Hippocampal formation (tissue), 2 donors: ENCODE results near the gene LPAR2.
"Not testable (repeated sequence)": the region's sequence is repeated elsewhere in the genome, so short reads cannot be mapped to it uniquely, and the experiment has no call there.

Source experiments
- DNase-seq, 2 donors: peaks; one replicate each; lab custom pipeline; 2025; lab: John Stamatoyannopoulos, UW

LPAR2 gene

DNA sequence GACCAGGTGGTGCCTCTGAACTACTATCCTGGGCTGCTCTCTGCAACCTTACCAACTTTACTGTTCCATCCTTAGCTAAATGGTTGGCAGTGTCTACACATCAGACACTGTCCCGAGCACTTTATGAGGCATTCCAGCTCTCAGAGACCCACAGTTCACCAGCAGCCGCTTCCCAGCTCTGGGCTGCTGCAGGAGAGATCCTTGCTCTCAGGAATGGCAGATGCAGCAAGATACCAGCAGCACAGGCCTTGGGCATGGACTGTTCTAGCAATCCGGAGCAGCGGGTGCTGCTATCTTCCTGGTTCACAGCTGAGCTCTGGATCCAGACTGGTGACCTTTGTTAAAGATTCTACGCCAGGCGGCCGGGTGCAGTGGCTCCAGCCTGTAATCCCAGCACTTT, 3.3 kb upstream of the LPAR2 start:
- DNase-seq = no peak

DNA sequence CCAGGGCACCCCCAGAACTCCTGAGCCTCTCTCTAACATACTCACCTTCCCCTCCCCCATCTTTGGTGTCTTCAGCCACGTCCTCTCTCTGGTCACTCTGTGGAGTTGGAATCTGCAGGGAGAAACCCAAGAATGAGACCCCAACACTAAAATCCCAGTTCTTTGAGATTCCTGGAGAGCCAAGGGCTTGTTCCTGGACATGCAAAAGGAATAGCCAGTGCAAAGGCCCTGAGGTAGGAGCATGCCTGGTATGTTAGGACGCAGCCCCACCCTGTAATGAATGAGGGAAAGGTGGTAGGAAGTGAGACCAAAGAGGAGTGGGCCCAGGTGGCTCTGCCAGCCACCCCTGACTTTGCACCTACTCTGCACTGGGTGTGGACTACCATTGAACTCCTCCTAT, 2.4 kb upstream of the LPAR2 start:
- DNase-seq = no peak

DNA sequence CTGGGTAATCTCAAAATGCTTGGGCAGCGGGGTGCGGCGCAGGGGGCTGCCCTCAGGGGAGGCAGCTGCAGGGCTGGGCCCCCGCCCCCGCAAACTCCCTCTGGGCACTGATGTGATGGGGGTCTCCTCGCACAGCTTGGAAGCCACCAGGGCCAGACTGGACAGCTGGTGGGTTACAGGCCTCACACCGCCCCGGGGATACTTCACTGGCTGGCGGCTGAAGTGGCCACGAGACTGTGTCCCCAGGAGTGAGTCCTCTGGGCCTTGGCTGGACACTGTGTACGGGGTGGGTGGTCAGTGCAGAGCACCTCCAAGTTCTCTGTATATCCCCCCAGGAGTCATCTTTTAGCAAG, 2.0 kb upstream of the LPAR2 start:
- no peak for DNase-seq

DNA sequence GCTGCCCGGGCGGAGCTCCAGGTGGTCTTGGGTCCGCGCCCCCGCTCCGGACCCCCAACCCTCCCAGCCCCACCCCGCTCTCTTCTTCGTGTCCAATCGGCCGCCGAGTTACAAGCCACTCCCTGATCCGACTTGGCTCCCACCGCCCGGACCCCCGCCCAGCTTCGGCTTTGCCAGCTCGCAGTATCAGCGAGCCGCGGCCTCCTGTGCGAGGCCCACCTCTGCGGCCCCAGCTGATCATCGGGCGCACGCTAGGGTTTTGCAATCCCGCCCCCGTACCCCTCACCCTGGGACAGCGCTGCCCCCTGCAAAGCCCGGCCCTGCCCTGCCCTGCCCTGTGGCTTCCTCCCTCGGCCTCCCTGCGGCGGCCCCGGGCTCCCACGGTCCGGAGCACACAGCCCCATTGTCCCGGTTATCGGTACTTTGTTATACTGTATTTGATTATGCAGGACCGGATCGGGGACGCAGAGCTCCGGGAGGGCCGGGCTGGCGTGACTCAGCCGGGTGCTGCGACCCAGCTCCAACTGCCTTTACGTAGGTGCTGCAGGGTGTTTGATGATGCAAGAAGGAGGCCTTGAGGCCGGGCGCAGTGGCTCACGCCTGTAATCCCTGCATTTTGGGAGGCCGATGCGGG, 598 bp upstream of the LPAR2 start:
- DNase-seq = no peak

DNA sequence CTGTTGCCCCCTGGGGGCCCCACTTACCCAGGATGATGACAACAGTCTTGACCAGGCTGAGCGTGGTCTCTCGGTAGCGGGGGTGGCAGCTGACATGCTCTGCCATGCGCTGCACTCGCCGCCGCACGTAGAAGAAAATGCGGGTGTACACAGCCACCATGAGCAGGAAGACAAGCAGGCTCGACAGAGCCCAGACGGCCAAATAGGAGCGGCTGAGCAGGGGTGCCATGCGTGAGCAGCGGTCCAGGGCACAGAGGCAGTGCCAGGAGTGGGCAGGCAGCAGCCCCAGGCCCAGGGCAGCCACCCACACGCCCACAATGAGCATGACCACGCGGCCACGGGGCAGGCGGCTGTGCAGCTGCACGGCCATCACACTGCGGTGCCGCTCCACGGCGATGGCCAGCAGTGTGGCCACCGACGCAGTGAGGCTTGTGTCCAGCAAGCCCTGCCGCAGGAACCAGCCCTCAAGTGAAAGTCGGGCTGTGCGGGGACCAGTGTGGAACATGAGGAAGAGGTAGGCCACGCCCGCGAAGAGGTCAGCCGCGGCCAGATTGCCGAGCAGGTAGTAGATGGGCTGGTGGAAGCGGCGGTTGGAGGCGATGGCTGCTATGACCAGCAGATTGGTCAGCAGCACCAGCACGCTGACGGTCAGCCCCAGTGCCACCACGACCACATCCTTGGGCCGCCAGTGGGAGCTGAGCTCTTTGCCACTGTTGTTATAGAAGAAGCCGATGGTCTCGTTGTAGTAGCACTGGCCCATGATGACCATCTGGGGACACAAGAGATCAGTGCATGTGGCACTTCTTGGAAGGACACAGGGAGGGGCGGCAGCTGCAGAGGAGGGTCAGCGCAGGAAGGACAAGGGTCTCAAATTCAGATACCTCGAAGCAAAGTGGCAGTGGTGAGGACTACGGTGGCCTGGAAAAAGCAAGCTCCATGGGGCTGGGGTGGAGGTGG, 1.2 kb downstream of the LPAR2 start:
- no peak for DNase-seq

DNA sequence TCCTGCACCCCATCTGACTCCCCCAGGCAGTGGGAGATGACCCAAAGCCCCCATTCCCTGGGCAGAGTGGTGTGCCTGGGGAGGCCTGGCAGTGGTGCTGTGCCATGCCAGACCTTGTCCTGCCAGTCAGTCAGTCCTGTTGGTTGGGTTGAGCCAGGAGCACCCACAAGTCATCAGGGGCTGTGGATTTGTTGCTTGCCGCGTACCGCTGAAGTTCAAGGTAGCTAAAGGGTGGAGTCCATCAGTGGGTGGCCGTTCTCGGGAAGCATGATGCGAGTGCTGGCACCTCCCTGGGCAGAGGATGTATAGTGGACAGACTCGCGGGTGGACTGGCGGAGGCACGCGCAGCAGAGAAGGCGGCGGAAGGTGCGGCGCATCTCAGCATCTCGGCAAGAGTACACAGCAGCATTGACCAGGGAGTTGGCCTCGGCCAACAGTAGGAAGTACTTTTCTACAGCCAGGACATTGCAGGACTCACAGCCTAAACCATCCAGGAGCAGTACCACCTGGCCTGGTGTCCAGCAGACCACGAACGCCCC, 3.9 kb downstream of the LPAR2 start:
- no peak for DNase-seq

DNA sequence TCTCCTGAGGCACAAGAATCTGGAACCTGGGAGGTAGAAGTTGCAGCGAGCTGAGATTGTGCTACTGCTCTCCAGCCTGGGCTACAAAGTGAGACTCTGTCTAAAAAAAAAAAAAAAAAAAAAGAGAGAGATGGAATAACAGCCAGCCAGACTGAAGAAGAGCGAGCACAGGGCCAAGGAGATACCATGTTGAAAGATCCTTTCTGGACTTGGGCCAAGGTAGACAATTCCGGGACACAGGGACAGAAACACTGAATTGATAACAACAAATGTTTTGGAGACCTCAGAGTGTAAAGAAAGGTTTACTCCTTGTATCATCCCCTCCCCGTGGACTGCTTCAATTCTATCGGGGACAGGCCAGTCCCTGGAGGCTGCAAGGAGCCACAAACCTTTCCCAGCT, 4.6 kb downstream of the LPAR2 start:
- no peak for DNase-seq

DNA sequence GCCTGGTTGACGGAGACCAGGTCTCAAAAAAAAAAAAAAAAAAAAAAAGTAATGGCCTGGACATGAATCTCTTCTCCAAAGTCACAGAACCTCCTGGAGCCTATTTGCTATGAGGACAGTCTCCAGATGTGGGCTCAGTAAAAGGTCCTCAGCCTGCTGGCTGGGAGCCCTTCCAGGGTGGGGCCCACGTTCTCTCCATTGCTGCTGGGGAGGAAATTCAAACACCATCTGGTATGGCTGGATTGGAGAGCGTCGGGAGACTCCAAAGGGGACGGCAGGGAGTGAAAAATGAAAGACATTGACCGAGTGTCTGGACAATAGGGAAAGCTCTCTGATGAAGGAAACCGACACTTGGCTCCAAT, 8.2 kb downstream of the LPAR2 start:
- DNase-seq = no peak

DNA sequence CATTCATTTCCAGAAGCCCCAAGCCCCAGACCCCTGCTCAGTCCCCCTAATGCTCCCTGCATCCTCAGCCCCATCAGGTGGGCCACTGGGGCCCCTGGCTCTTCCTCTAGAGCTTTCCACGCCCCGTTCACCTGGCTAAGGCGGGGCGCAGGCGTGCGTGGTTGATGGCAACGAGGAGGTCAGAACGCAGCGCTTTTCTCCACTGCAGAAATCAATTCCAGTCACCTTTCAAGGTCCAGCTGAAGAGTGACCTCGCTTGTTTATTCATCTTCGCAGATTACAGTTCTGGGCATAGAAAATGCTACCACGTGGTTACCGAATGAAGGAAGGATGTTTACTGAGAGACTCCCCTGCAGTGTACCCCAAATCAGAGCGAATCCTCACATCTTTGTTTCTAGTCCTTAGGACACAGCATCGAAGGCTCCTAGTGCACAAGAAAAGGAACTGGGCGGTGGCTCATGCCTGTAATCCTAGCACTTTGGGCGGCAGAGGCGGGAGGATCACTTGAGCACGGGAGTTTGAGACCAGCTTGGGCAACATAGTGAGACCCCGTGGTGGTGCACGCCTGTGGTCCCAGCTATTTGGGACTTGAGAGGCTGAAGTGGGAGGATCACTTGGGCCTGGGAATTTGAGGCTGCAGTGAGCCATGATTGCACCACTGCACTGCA, 8.7 kb downstream of the LPAR2 start:
- DNase-seq = no peak

DNA sequence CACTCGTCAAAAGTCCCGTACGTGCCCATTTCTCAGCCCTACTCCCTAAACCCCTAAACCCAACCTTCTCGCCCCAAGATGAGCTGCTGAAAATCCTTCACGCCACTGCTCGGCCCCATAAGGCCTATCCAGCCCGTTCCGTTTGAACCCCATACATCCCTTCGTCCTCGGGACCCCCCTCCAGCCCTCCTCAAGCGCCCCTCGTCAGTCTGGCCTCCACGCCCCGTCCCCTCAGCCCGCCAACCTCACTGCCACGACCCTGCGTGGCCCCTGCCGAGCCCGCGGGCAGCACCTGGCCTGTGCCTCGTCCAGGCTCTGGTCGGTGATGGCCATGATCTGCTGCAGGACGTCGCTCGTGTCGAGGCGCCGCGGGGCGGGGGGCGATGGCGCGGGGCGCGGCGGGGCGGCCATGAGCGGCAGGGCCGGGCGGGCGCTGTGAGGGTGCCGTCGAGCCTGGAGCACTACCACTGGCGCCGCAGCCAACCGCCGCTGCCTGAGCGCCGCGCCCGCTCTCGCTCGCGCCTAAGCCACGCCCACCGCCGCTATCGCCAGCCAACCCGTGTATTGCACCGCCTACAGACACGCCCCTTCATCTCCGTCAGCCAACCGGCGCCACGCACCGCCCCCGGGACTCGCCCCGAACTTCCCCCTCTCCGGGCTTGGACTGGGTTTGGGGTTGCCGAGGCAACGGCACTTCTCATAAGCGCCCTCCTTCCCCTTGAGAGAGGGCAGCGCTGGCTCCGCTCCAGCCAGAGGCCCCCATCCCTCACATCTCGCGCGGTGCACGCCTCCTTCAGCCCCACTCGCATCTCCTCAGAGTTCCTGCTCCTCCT, 9.6 kb downstream of the LPAR2 start, which contains the start of gene PBX4:
Gene PBX4 (minus strand): TSS at position 469 of the 833 bp plus-strand sequence. CDS start 58 bp downstream, at position 411.
- DNase-seq = peak; percentile 82 to 86

DNA sequence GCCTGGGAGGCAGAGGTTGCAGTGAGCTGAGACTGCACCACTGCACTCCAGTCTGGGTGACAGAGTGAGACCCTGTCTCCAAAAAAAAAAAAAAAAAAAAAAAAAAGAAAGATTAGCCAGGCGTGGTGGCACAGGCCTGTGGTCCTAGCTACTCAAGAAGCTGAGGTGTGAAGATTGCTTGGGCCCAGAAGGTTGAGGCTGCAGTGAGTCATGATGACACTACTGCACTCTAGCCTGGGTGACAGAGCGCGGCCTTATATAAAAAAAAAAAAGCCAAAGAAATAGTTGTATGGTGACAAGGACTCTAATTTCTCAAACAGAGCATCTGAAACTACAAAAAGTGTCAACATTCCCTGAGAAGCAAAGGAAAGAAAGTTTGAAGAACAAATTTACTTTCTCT, 12.9 kb downstream of the LPAR2 start:
- DNase-seq = no peak

DNA sequence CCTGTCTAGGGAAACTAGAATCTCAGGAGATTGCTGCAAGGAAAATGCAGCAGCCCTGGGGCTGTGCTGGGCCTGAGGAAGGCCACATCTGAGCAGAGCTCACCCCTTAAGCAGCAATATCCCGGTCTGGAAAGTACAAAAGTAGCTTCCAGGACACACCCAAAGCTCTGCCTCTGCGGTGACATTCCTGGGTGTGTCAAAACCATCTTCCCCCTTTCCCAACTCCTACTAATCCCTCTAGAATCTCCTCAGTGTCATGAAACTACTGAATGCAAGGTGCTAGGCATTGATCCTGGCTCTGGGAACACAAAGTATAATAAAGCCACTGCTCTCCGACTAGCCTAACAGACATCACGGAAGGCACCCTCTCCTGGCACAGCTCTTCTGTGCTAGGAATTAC, 14.5 kb downstream of the LPAR2 start:
- DNase-seq = no peak

DNA sequence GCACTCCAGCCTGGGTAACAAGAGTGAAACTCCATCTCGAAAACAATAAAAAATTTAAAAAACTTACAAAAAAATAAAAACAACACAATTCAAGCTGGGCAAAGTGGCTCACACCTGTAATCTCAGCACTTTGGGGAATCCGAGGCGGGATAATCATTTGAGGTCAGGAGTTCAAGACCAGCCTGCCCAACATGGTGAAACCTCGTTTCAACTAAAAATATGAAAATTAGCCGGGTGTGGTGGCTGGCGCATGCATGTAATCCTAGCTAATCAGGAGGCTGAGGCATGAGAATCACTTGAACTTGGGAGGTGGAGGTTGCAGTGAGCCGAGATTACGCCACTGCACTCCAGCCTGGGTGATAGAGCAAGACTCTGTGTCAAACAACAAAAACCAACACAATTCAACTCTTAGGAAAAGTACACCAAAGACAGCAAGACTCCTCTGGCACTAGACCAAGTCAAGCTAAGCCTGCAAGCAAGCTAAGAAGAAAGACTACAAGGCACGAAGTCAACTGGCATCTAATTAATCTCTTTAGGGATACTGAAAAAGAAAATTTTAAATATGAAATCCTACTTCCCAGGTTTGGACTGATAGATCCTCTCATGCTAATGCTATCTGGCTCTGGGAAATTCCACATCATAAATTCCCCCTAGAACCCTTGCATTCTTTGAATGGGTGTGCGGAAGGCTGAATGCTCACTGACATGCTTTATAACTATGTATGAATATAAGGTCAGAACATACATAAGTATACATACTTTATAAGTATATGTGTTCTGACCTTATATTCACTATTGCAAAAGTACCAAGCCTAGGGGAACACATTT, 17.4 kb downstream of the LPAR2 start:
- no peak for DNase-seq

DNA sequence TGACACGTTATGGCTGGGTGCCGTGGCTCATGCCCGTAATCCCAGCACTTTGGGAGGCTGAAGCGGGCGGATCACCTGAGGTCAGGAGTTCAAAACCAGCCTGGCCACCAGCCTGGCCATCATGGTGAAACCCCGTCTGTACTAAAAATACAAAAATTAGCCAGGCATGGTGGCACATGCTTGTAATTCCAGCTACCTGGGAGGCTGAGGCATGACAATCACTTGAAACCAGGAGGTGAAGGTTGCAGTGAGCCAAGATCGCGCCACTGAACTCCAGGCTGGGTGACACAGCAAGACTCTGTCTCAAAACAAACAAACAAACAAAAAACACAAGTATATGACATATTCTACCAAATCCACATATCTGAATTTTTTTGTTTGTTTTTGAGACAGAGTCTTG, 21.3 kb downstream of the LPAR2 start:
- DNase-seq = not testable (repeated sequence)

DNA sequence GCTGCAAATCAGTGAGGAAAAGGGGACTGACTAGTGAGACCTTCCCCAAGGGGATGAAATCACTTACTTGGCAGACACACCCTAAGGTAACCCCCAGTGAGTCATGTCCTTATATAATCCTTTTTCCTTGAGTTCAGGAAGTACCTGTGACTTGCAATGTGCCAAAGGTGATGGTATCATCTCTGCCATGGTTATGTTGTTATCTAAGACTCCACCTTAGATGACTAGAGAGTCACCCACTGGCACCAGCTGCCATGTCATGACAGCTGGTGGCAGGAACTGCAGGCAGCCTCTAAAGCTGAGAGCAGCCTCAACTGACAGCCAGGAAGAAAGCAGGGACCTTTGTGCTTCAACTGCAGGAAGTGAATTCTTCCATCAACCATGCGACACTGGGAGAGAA, 22.0 kb downstream of the LPAR2 start:
- no peak for DNase-seq

DNA sequence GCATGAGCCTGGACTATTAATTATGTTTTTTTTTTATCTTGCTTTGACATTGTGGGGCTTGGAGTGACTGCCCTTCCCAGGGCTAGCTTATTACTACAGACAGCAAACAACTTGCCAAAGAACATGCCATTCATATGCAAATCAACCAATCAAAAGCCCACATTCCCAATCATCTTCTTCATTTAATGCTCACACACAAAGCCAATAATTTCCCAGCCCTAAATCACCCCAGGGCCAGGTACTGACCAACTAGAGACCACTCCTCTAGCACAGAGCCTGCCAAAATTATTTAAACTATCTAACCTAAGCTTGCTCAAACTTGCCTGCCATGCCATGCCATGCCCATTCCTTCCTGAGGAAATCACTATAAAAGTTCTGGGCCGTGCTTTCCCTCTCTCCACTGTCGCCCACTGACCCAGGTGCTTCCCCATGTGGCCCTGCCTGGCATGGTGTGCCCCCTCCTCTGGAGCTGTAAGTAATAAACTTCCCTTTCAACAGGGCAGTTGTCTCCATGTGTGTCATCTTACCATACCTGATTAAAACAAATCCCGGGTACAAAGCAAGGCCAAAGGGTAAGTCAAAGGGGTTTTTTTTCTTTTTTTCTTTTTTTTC, 25.2 kb downstream of the LPAR2 start:
- DNase-seq = no peak

DNA sequence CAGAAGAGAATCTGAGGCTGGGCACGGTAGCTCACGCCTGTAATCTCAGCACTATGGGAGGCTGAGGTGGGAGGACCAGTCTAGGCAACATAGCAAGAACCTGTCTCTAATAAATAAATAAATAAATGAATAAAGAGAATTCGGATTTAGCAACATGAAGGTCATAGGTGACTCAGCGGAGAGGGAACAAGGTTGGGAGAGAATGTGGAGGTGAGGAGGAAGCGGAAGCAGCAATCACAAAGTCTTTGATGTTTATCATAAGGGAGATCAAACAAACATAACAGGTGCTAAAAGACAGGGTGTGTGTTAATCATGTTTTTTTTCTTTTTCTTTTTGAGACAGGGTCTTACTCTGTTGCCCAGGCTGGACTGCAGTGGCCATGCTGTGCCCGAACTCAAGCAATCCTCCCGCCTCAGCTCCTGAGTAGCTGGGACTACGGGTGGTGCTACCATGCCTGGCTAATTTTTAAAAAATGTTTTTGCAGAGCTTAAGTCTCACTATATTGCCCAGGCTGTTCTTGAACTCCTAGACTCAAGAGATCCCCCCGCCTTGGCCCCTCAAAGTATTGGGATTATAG, 25.8 kb downstream of the LPAR2 start:
- DNase-seq = no peak

DNA sequence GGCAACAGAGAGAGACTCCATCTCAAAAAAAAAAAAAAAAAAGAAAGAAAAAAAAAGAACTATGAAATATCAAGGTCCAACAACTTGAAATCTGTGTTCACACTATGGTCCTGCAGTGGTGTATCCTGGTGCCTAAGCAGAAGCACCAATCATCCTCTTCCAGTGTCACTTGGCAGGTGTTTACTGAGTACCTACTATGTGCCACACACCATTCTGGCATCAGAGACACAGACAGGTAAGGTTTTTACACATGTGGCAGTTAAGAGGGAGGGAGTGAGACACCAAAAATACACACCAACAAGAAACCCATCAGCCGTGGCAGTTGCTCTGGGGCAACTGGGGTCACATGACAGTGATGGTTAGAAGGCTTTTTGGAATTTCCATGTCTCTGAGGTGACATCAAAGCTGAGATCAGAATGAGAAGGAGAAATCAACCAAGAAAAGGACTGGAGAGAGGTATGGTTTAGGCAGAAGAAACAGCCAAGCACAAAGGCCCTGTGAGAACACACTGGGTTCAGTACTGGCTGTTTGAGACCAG, 27.2 kb downstream of the LPAR2 start:
- DNase-seq = no peak

DNA sequence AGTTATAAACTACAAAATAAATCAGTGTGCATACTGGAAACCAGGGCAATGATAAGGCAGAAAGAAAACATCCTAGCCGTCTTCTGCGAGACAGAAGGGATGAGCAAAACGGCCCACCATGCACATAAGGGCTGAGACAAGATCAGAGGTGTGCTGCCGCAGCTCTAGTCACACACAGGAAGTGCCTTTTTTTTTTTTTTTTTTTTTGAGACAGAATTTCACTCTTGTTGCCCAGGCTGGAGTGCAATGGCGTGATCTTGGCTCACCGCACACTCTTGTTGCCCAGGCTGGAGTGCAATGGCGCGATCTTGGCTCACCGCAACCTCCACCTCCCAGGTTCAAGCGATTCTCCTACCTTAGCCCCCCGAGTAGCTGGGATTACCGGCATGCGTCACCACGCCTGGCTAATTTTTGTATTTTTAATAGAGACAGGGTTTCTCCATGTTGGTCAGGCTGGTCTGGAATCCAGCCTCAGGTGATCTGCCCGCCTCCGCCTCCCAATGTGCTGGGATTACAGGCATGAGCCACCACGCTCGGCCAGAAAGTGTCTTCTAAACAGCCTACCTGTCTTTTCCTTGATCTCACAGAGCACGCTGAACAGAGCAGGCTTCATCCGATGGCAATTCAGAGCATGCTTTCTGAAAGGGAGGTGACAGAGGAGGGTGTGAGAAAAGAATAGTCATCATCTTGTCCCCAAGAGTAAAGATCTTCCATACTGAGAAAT, 29.1 kb downstream of the LPAR2 start:
- DNase-seq = not testable (repeated sequence)
